OCI-LY1 (cell line): Measurements from ENCODE around the gene AATK.

Experiments
- H2AFZ ChIP-seq: fragments of 200-600 bp; sonication (generic), shearing (Covaris generic); 2 replicates; pipeline ENCODE4 v1.6.0; 2014; ENCODE audit warnings: antibody characterized with exemption, mild to moderate bottlenecking, low read length
- H3F3A ChIP-seq: fragments of 200-600 bp; sonication (generic), shearing (Covaris generic); 2 replicates; pipeline ENCODE4 v1.6.0; 2014; ENCODE audit warnings: mild to moderate bottlenecking, antibody characterized with exemption, low read length, moderate library complexity; ENCODE audit not compliant: insufficient read depth
- H3K27ac ChIP-seq: fragments of 200-600 bp; sonication (generic); 2 replicates; pipeline ENCODE4 v1.5.1; 2014; ENCODE audit warnings: low read length, mixed run types, mild to moderate bottlenecking, low read depth; ENCODE audit not compliant: poor library complexity, severe bottlenecking
- H3K27me3 ChIP-seq: fragments of 200-600 bp; sonication (generic); 2 replicates; pipeline ENCODE4 v1.6.0; 2014; ENCODE audit warnings: antibody characterized with exemption, mild to moderate bottlenecking, low read length, moderate library complexity; ENCODE audit not compliant: insufficient read depth
- H3K36me3 ChIP-seq: fragments of 200-600 bp; sonication (generic); 2 replicates; pipeline ENCODE4 v1.6.1; 2014; ENCODE audit warnings: mild to moderate bottlenecking, antibody characterized with exemption, low read length, moderate library complexity, mixed read lengths; ENCODE audit not compliant: insufficient read depth
- H3K4me1 ChIP-seq: fragments of 200-600 bp; sonication (generic); 2 replicates; pipeline ENCODE4 v1.5.1; 2014; ENCODE audit warnings: mild to moderate bottlenecking, low read length, moderate library complexity; ENCODE audit not compliant: insufficient read depth, severe bottlenecking
- H3K4me2 ChIP-seq: fragments of 200-600 bp; sonication (generic), shearing (Covaris generic); 2 replicates; pipeline ENCODE4 v1.6.1; 2014; ENCODE audit warnings: low read length
- H3K4me3 ChIP-seq: fragments of 200-600 bp; sonication (generic); 2 replicates; pipeline ENCODE4 v1.5.1; 2014; ENCODE audit warnings: low read length, low read depth, mild to moderate bottlenecking, mixed read lengths; ENCODE audit not compliant: poor library complexity, severe bottlenecking
- H3K79me2 ChIP-seq: fragments of 200-600 bp; shearing (Covaris generic); 2 replicates; pipeline ENCODE4 v1.6.1; 2016; ENCODE audit warnings: mixed run types, low read length, mixed read lengths; ENCODE audit not compliant: insufficient read depth
- H3K9ac ChIP-seq: fragments of 200-600 bp; sonication (generic), shearing (Covaris generic); 2 replicates; pipeline ENCODE4 v1.6.1; 2014; ENCODE audit warnings: mild to moderate bottlenecking, low read length, mixed read lengths
- H3K9me2 ChIP-seq: fragments of 200-600 bp; sonication (generic), shearing (Covaris generic); 2 replicates; pipeline ENCODE4 v1.6.1; 2014; ENCODE audit warnings: low read depth, mild to moderate bottlenecking, low read length, mixed read lengths
- H3K9me3 ChIP-seq: fragments of 200-600 bp; shearing (Covaris generic); 2 replicates; pipeline ENCODE4 v1.6.1; 2014; ENCODE audit warnings: low read length, mixed read lengths
- H4K20me1 ChIP-seq: fragments of 200-600 bp; sonication (generic), shearing (Covaris generic); 2 replicates; pipeline ENCODE4 v1.6.0; 2016; ENCODE audit warnings: mild to moderate bottlenecking, low read length; ENCODE audit not compliant: insufficient read depth
- CTCF ChIP-seq: fragments of 200-600 bp; sonication (generic), shearing (Covaris generic); IDR thresholded peaks from 2 replicates; pipeline ENCODE4 v1.5.1; 2017; ENCODE audit warnings: mild to moderate bottlenecking, antibody characterized with exemption, low read length, moderate library complexity, mixed read lengths
- EZH2 ChIP-seq: fragments of 200-600 bp; sonication (generic), shearing (Covaris generic); IDR thresholded peaks from 2 replicates; pipeline ENCODE4 v1.8.0; 2017; ENCODE audit warnings: borderline replicate concordance, mixed run types, mild to moderate bottlenecking, antibody characterized with exemption, low read length, moderate library complexity, mixed read lengths

The AATK gene

GRCh38 chr17:81132197-81132540 is 33.9 kb downstream of the AATK start:
- Histone ChIP-seq H3K9me3 (no peaks in the 10 kb centered on the region), H3K9ac (no peak overlapping the region), H3K27ac (no peak overlapping the region), H3K4me1 (no peaks in the 10 kb centered on the region), H3K4me2 (no peak overlapping the region), H3K27me3 (no peaks in the 10 kb centered on the region), H2AFZ (no peak overlapping the region), H3K4me3 (no peak overlapping the region), H3K36me3 (no peaks in the 10 kb centered on the region), H3K79me2 (no peaks in the 10 kb centered on the region), H3K9me2 (no peaks in the 10 kb centered on the region), H3F3A (no peaks in the 10 kb centered on the region), H4K20me1 (no peaks in the 10 kb centered on the region)
- no peak for TF ChIP-seq EZH2
- TF ChIP-seq CTCF: no peak

- TF ChIP-seq EZH2: no peak
- no peak for TF ChIP-seq CTCF
- H3K27ac ChIP-seq: no peak overlapping the region
- H3K9ac ChIP-seq: no peak overlapping the region
- H3K27me3 ChIP-seq: no peaks in the 10 kb centered on the region
- no peaks in the 10 kb centered on the region for H3K9me2 ChIP-seq
- H3K4me1 ChIP-seq: no peaks in the 10 kb centered on the region
- H3F3A ChIP-seq: no peaks in the 10 kb centered on the region
- no peaks in the 10 kb centered on the region for H4K20me1 ChIP-seq
- no peaks in the 10 kb centered on the region for H3K79me2 ChIP-seq
- no peak overlapping the region for H3K4me3 ChIP-seq
- no peak overlapping the region for H2AFZ ChIP-seq
- H3K36me3 ChIP-seq: no peaks in the 10 kb centered on the region
- no peaks in the 10 kb centered on the region for H3K9me3 ChIP-seq
- H3K4me2 ChIP-seq: no peak overlapping the region
These were observed 34.4 kb downstream of the AATK start for GRCh38 chr17:81131486-81132196.

- H3K27ac ChIP-seq: no peak overlapping the region
- H2AFZ ChIP-seq: no peak overlapping the region
These were observed 35.3 kb downstream of the AATK start for GRCh38 chr17:81130385-81131361.

More at GRCh38 chr17:81130385-81131361, 35.3 kb downstream of the AATK start:
- Histone ChIP-seq H3K9me2 (no peaks in the 10 kb centered on the region), H3K4me3 (no peak overlapping the region), H3K79me2 (no peaks in the 10 kb centered on the region), H3F3A (no peaks in the 10 kb centered on the region), H3K4me2 (no peak overlapping the region), H3K9me3 (no peaks in the 10 kb centered on the region), H3K27me3 (no peaks in the 10 kb centered on the region), H3K4me1 (no peaks in the 10 kb centered on the region), H4K20me1 (no peaks in the 10 kb centered on the region), H3K36me3 (no peaks in the 10 kb centered on the region), H3K9ac (no peak overlapping the region)
- TF ChIP-seq EZH2: no peak
- no peak for TF ChIP-seq CTCF
